IMR-90 (cell line): ENCODE measurements around the gene LOX. TPM values are rescaled to one million over a fixed set of nuclear protein-coding genes. Genes with fewer than 3 reads are reported as not detected.

ENCODE experiments used
- ATAC-seq: fragments of 200-7000 bp; cut with Tn5 transposase; 2 replicates; pipeline ENCODE4 v1.9.1; 2020; ENCODE audit warnings: low read depth, mild to moderate bottlenecking, moderate library complexity
- BruUV-seq: library from RNA; stranded (reverse); fragments of 400-500 nt; replicated peaks from 2 replicates; lab custom pipeline; 2021; lab: Mats Ljungman, UMichigan
- CTCF ChIA-PET: fragments of 300-600 bp; formaldehyde crosslinking; extraction: SDS; loops from one replicate; lab custom pipeline; 2021; ENCODE audit warnings: antibody characterized with exemption; lab: Yijun Ruan, JAX
- POLR2A ChIA-PET: fragments of 300-600 bp; sonication (Branson Sonifier 250); formaldehyde crosslinking; loops from one replicate; lab custom pipeline; 2022; ENCODE audit warnings: antibody characterized with exemption; ENCODE audit not compliant: unreplicated experiment; lab: Charles Lee
- DNase-seq: peaks from one replicate; pipeline ENCODE4 v3.0.0; 2013
- H2AFZ ChIP-seq: replicated peaks from 2 replicates; pipeline ENCODE3; 2013; ENCODE audit warnings: low read length, mild to moderate bottlenecking; ENCODE audit not compliant: poor library complexity
- H2AK5ac ChIP-seq: 2 replicates; pipeline ENCODE4 v1.6.1; 2013; ENCODE audit warnings: low read depth, low read length, inconsistent platforms
- H2AK9ac ChIP-seq: replicated peaks from 2 replicates; pipeline ENCODE3; 2013; ENCODE audit warnings: mild to moderate bottlenecking, low read depth, low read length, moderate library complexity; ENCODE audit not compliant: poor library complexity
- H2BK120ac ChIP-seq: 2 replicates; pipeline ENCODE4 v1.6.1; 2013; ENCODE audit warnings: low read depth, low read length, inconsistent platforms
- H2BK15ac ChIP-seq: 3 replicates; pipeline ENCODE4 v1.6.1; 2013; ENCODE audit warnings: low read depth, low read length, inconsistent platforms
- H2BK20ac ChIP-seq: 2 replicates; pipeline ENCODE4 v1.6.1; 2013; ENCODE audit warnings: low read depth, mild to moderate bottlenecking, inconsistent platforms, low read length, moderate library complexity
- H2BK5ac ChIP-seq: 2 replicates; pipeline ENCODE4 v1.6.1; 2013; ENCODE audit warnings: mild to moderate bottlenecking, low read depth, low read length, inconsistent platforms; ENCODE audit not compliant: poor library complexity, severe bottlenecking
- H3K14ac ChIP-seq: replicated peaks from 2 replicates; pipeline ENCODE4 v1.6.1; 2013; ENCODE audit warnings: low read depth, low read length, inconsistent platforms
- H3K18ac ChIP-seq: 2 replicates; pipeline ENCODE4 v1.6.1; 2013; ENCODE audit warnings: low read depth, low read length, control low read depth
- H3K23ac ChIP-seq: 2 replicates; pipeline ENCODE4 v1.6.1; 2013; ENCODE audit warnings: low read depth, low read length, inconsistent platforms
- H3K27ac ChIP-seq: 2 replicates; pipeline ENCODE4 v1.5.1; 2013; ENCODE audit warnings: mild to moderate bottlenecking, control low read depth, low read length; ENCODE audit not compliant: insufficient read depth
- H3K27me3 ChIP-seq: 2 replicates; pipeline ENCODE4 v1.6.1; 2013; ENCODE audit warnings: low read length; ENCODE audit not compliant: control insufficient read depth, insufficient read depth
- H3K36me3 ChIP-seq: 2 replicates; pipeline ENCODE4 v1.6.1; 2013; ENCODE audit warnings: low read length, mixed read lengths; ENCODE audit not compliant: control insufficient read depth, insufficient read depth
- H3K4ac ChIP-seq: 2 replicates; pipeline ENCODE4 v1.6.1; 2013; ENCODE audit warnings: low read depth, low read length, inconsistent platforms
- H3K4me1 ChIP-seq: 2 replicates; pipeline ENCODE4 v1.6.1; 2013; ENCODE audit warnings: low read length, mixed read lengths; ENCODE audit not compliant: control insufficient read depth, insufficient read depth
- H3K4me2 ChIP-seq: 2 replicates; pipeline ENCODE4 v1.6.1; 2013; ENCODE audit warnings: low read depth, mild to moderate bottlenecking, control low read depth, low read length, moderate library complexity
- H3K4me3 ChIP-seq: 2 replicates; pipeline ENCODE4 v1.5.1; 2013; ENCODE audit warnings: low read depth, mild to moderate bottlenecking, control low read depth, low read length, moderate library complexity; ENCODE audit not compliant: insufficient read depth
- H3K56ac ChIP-seq: 2 replicates; pipeline ENCODE4 v1.6.1; 2013; ENCODE audit warnings: low read length, inconsistent platforms; ENCODE audit not compliant: insufficient read depth; ENCODE audit errors: extremely low read depth
- H3K79me1 ChIP-seq, 2 experiments: 2 replicates each; pipeline ENCODE4 v1.6.1; 2013; ENCODE audit warnings: low read length in 2 of 2, inconsistent platforms in 1 of 2, low read depth in 1 of 2
- H3K9ac ChIP-seq: 2 replicates; pipeline ENCODE4 v1.6.1; 2013; ENCODE audit warnings: low read depth, low read length, control low read depth
- H3K9me1 ChIP-seq: 2 replicates; pipeline ENCODE4 v1.6.1; 2013; ENCODE audit warnings: low read length, inconsistent platforms; ENCODE audit not compliant: insufficient read depth
- H3K9me3 ChIP-seq: 2 replicates; pipeline ENCODE4 v1.6.1; 2013; ENCODE audit warnings: low read length; ENCODE audit not compliant: control insufficient read depth, insufficient read depth
- H4K20me1 ChIP-seq: 2 replicates; pipeline ENCODE4 v1.6.1; 2013; ENCODE audit warnings: low read length, inconsistent platforms; ENCODE audit not compliant: insufficient read depth
- H4K5ac ChIP-seq: 2 replicates; pipeline ENCODE4 v1.6.1; 2013; ENCODE audit warnings: mild to moderate bottlenecking, low read depth, low read length, control low read depth
- H4K8ac ChIP-seq, 2 experiments: 2 replicates each; pipeline ENCODE4 v1.6.1; 2013; ENCODE audit warnings: low read depth in 2 of 2, low read length in 2 of 2, control low read depth in 1 of 2, inconsistent platforms in 1 of 2
- H4K91ac ChIP-seq: 2 replicates; pipeline ENCODE4 v1.6.1; 2013; ENCODE audit warnings: low read depth, low read length, inconsistent platforms; ENCODE audit not compliant: insufficient read depth
- CEBPB ChIP-seq: IDR thresholded peaks from 2 replicates; pipeline ENCODE4 v1.6.1; 2012; ENCODE audit warnings: low read depth, low read length, improper control_type of control experiment
- CTCF ChIP-seq: conservative IDR thresholded peaks from 2 replicates; pipeline ENCODE4 v1.5.1; 2012; ENCODE audit warnings: mild to moderate bottlenecking, low read depth, low read length, improper control_type of control experiment
- MAZ ChIP-seq: IDR thresholded peaks from 2 replicates; pipeline ENCODE4 v1.6.1; 2012; ENCODE audit warnings: low read depth, mild to moderate bottlenecking, low read length, improper control_type of control experiment, moderate library complexity, borderline replicate concordance
- MXI1 ChIP-seq: IDR thresholded peaks from 2 replicates; pipeline ENCODE4 v1.6.1; 2012; ENCODE audit warnings: low read depth, mild to moderate bottlenecking, low read length, moderate library complexity, borderline replicate concordance
- POLR2A ChIP-seq: IDR thresholded peaks from 2 replicates; pipeline ENCODE4 v1.6.1; 2012; ENCODE audit warnings: mild to moderate bottlenecking, low read depth, low read length
- RAD21 ChIP-seq: IDR thresholded peaks from 2 replicates; pipeline ENCODE4 v1.6.1; 2012; ENCODE audit warnings: low read length, improper control_type of control experiment
- RCOR1 ChIP-seq: IDR thresholded peaks from 2 replicates; pipeline ENCODE4 v1.6.1; 2012; ENCODE audit warnings: mild to moderate bottlenecking, low read length, improper control_type of control experiment; ENCODE audit not compliant: insufficient replicate concordance
- RFX5 ChIP-seq: IDR thresholded peaks from 2 replicates; pipeline ENCODE4 v1.8.0; 2012; ENCODE audit warnings: low read depth, mild to moderate bottlenecking, low read length, moderate library complexity
- SMC3 ChIP-seq: fragments of 150-350 bp; IDR thresholded peaks from 2 replicates; pipeline ENCODE4 v1.6.1; 2016; ENCODE audit warnings: low read depth, mild to moderate bottlenecking, antibody characterized with exemption, low read length, moderate library complexity
- WGBS, 2 experiments: methylation state at CpG; one replicate each; pipeline versions ENCODE4 v1.1.5 to v1.1.7; 2013; ENCODE audit warnings: missing lambda C conversion rate in 2 of 2; ENCODE audit not compliant: insufficient read length in 1 of 2; ENCODE audit errors: extremely low coverage in 2 of 2; 5-methylcytosine and 5-hydroxymethylcytosine counted together
- dilution Hi-C: fragments of 300-500 bp; cut with HindIII; formaldehyde crosslinking; loops from one replicate; pipeline ENCODE4 v1.14.3; 2018; ENCODE audit warnings: low sequenced_read_pairs; ENCODE audit not compliant: unreplicated experiment
- in situ Hi-C: fragments of 300-500 bp; cut with MboI; formaldehyde crosslinking; loops from 3 replicates; pipeline ENCODE4 v1.14.3; 2019; ENCODE audit warnings: low sequenced_read_pairs, inconsistent platforms, mixed read lengths
- intact Hi-C: fragments of 100-400 bp; cut with micrococcal nuclease; formaldehyde crosslinking; loops from 2 replicates; pipeline ENCODE4 v1.10.0; 2022
- polyA plus RNA-seq, 3 experiments: library from polyadenylated mRNA; depleted of rRNA; stranded (reverse); fragments of >200 nt; gene quantifications; 2 replicates each; pipeline ENCODE4 v1.2.3, GENCODE V29; 2012; ENCODE audit warnings: low replicate concordance in 1 of 3
- total RNA-seq: library from RNA; depleted of rRNA; stranded (reverse); fragments of >200 nt; gene quantifications from 2 replicates; pipeline ENCODE4 v1.2.3, GENCODE V29; 2012
- TF ChIP-seq, protein P1 (sequence below): fragments of 150-350 bp; IDR thresholded peaks from 2 replicates; pipeline ENCODE4 v1.6.1; 2017; ENCODE audit warnings: mild to moderate bottlenecking, antibody characterized with exemption, low read length, low read depth

Gene LOX
- total and polyA plus RNA-seq, 2 of the 4 experiments (the other 2 are of a cell fraction), result 277 to 662 TPM

- TF ChIP-seq, protein P1, sequence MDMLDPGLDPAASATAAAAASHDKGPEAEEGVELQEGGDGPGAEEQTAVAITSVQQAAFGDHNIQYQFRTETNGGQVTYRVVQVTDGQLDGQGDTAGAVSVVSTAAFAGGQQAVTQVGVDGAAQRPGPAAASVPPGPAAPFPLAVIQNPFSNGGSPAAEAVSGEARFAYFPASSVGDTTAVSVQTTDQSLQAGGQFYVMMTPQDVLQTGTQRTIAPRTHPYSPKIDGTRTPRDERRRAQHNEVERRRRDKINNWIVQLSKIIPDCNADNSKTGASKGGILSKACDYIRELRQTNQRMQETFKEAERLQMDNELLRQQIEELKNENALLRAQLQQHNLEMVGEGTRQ, result no peak
These were observed 48.8 kb upstream of the LOX start (continued) for GRCh38 chr5:122126756-122127321.

DNA sequence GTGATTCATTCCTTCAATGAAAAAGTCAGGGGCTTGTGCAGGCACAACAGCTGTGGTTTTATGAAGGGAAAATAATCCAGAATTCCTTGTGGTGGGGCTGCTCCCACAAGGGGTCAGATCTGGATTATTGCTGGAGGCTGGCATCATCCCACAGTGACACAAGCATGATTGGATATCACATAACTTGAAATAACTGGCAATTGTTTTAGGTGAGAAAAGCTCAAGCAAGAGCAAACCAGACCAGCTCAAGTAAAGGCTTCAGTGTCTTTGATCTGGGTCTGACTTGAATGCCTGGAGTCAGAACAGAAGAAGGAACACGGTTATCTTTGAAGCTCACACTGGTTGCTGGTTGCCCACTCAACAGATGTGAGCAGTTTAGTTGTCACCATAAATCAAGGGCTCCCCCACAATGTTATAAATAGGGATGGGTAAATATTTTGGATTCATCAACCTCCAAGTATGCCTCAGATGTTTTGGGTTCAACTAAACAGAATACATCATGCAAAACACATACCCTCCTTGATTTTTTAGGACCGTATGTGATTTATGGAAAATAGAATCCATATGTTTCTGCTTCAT lies 48.2 kb upstream of the LOX start:
- ChIA-PET POLR2A (interaction anchor here (0.9 to 1.3 kb wide), 3 partner anchors 12 to 16 kb away, joined by 3 to 8 read pairs (median 4); no protein-coding TSS in a partner anchor), CTCF (interaction anchor here (0.5 to 1.8 kb wide), 8 partner anchors 9 to 50 kb away, joined by 3 to 10 read pairs (median 4); no protein-coding TSS in a partner anchor)
- Histone ChIP-seq H3K4me1 (peaks cover 17% of the 10 kb centered on the region), H3K9ac (0 out of 2 replicates have a peak overlapping the region, but pooled peaks have one; percentile 5), H3K4me2 (peak overlapping the region; percentile 74), H4K20me1 (no peaks in the 10 kb centered on the region), H3K18ac (peak overlapping the region; percentile 30; the same call in 1 of the 2 replicates), H3K27me3 (no peaks in the 10 kb centered on the region), H2BK20ac (peak overlapping the region; percentile 30), H3K79me1 (no peaks in the 10 kb centered on the region), H2AFZ (peak overlapping the region; percentile 60), H3K23ac (peak overlapping the region; percentile 19), H3K27ac (peak overlapping the region; percentile 33; the same call in 1 of the 2 replicates), H3K36me3 (no peaks in the 10 kb centered on the region), H3K9me3 (no peaks in the 10 kb centered on the region), H3K56ac (peak overlapping the region; percentile 20; the same call in 1 of the 2 replicates), H4K91ac (0 out of 2 replicates have a peak overlapping the region, but pooled peaks have one; percentile 8), H3K4me3 (no peak overlapping the region), H2BK120ac (peak overlapping the region; percentile 56), H4K8ac (peak overlapping the region in 1 of 2 experiments; percentile 84; a peak in 3 of 4 replicates), H2BK15ac (peak overlapping the region; percentile 49; the same call in 1 of the 3 replicates), H3K14ac (no peak overlapping the region), H2BK5ac (peak overlapping the region; percentile 75), H3K9me1 (0 out of 2 replicates have a peak, but pooled peaks cover 3% of the 10 kb centered on the region), H2AK9ac (peak overlapping the region; percentile 20), H2AK5ac (no peak overlapping the region; the same call in 1 of the 2 replicates), H4K5ac (0 out of 2 replicates have a peak overlapping the region, but pooled peaks have one; percentile 18), H3K4ac (peak overlapping the region; percentile 22; the same call in 1 of the 2 replicates)
- ATAC-seq, result peak; percentile 59
- no TSS peak for BruUV-seq
- dilution Hi-C loops (no loop called here), intact Hi-C loops (no loop called here), in situ Hi-C loops (no loop called here)
- DNase-seq, result peak; percentile 83
- WGBS, 2 experiments, result no CpG with 5 or more reads among the region's 2 CpGs
- no peak for TF ChIP-seq RAD21
- TF ChIP-seq, protein P1, result no peak
- peak; percentile 5; the same call in 1 of the 2 replicates for TF ChIP-seq SMC3
- TF ChIP-seq RFX5, result no peak
- no peak for TF ChIP-seq POLR2A
- peak; percentile 62; the same call in 1 of the 2 replicates for TF ChIP-seq MAZ
- no peak for TF ChIP-seq RCOR1
- no peak for TF ChIP-seq MXI1
- TF ChIP-seq CTCF, result 0 out of 2 replicates have a peak, but pooled peaks have one; percentile 7
- peak; percentile 46; the same call in 1 of the 2 replicates for TF ChIP-seq CEBPB
